Activated CD4-positive, CD25-positive, alpha-beta regulatory T cell treated with anti-CD3 and anti-CD28 coated beads, Interleukin-2, amount 50 U/mL, for 24 hours (primary cell): ENCODE results near the gene HIP1R.
"Not testable (repeated sequence)": the region's sequence is repeated elsewhere in the genome, so short reads cannot be mapped to it uniquely, and the experiment has no call there.

Source experiments
- ATAC-seq, 2 donors: fragments of 150-1000 bp; cut with Tn5 transposase; one replicate each; pipeline ENCODE4 v1.10.0; 2021; ENCODE audit warnings: mild to moderate bottlenecking in 1 of 2, moderate library complexity in 1 of 2

The HIP1R gene

GRCh38 chr12:122895704-122896636, 60.7 kb downstream of the HIP1R start, which contains the start of gene VPS37B:
VPS37B (minus strand) TSS chr12:122896124; CDS start chr12:122896062, 62 bp downstream.
- peak; percentile 60 to 64 for ATAC-seq

GRCh38 chr12:122896662-122897061, 61.4 kb downstream of the HIP1R start:
- no peak for ATAC-seq

GRCh38 chr12:122899887-122900286, 64.6 kb downstream of the HIP1R start:
- no peak for ATAC-seq

- ATAC-seq, result no peak
Observed at GRCh38 chr12:122902854-122903692, 67.8 kb downstream of the HIP1R start.

- no peak for ATAC-seq
Observed at GRCh38 chr12:122903693-122904034, 68.4 kb downstream of the HIP1R start.

GRCh38 chr12:122905258-122905657, 70.0 kb downstream of the HIP1R start:
- not testable (repeated sequence) for ATAC-seq

GRCh38 chr12:122908915-122909314, 73.7 kb downstream of the HIP1R start:
- no peak for ATAC-seq

- ATAC-seq, result no peak
Observed at GRCh38 chr12:122909442-122910288, 74.4 kb downstream of the HIP1R start.
